GM23338 (cell line): ENCODE results near the gene BRD3. TPM values are rescaled to one million over a fixed set of nuclear protein-coding genes. Genes with fewer than 3 reads are reported as not detected.

ENCODE experiments used
- CREB1 ChIP-seq: fragments of 250-450 bp; sonication (Bioruptor Pico); IDR thresholded peaks from 2 replicates; pipeline ENCODE4 v1.5.0; 2020; ENCODE audit warnings: low read depth, mild to moderate bottlenecking, moderate library complexity
- EZH2phosphoT487 ChIP-seq: fragments of 200-600 bp; sonication (generic); IDR thresholded peaks from one replicate; pipeline ENCODE4 v1.8.1; 2018; ENCODE audit warnings: antibody characterized with exemption; ENCODE audit not compliant: unreplicated experiment
- ZNF331 ChIP-seq: fragments of 250-450 bp; sonication (Bioruptor Pico); IDR thresholded peaks from 2 replicates; pipeline ENCODE4 v1.5.0; 2020; ENCODE audit warnings: low read depth, mild to moderate bottlenecking, moderate library complexity
- polyA plus RNA-seq: library from polyadenylated mRNA; unstranded; fragments of >200 nt; fragmentation: Nextera tagmentation; extraction: Ambion mirVana; gene quantifications from 2 replicates; pipeline ENCODE4 v1.2.1, GENCODE V29; 2016
- total RNA-seq: library from RNA; depleted of rRNA; stranded (reverse); fragments of >200 nt; shearing (Covaris generic); gene quantifications from 2 replicates; pipeline ENCODE4 v1.2.3, GENCODE V29; 2014; rRNA removed
- TF ChIP-seq, protein P1 (sequence below): IDR thresholded peaks from one replicate; pipeline ENCODE4 v1.6.1; 2018; ENCODE audit warnings: antibody characterized with exemption; ENCODE audit not compliant: unreplicated experiment
- TF ChIP-seq, protein P2 (sequence below), 2 experiments: fragments of 200-600 bp in 1 of 2; sonication (generic) in 1 of 2; conservative IDR thresholded peaks; 2 replicates each; pipeline versions ENCODE4 v1.5.1 to v1.6.1; 2016 to 2017; ENCODE audit warnings: antibody characterized with exemption in 2 of 2, low read depth in 2 of 2, mild to moderate bottlenecking in 2 of 2, moderate library complexity in 1 of 2

BRD3 gene
- total and polyA plus RNA-seq, 2 experiments from 2014 or later: 46.0 to 88.0 TPM

DNA sequence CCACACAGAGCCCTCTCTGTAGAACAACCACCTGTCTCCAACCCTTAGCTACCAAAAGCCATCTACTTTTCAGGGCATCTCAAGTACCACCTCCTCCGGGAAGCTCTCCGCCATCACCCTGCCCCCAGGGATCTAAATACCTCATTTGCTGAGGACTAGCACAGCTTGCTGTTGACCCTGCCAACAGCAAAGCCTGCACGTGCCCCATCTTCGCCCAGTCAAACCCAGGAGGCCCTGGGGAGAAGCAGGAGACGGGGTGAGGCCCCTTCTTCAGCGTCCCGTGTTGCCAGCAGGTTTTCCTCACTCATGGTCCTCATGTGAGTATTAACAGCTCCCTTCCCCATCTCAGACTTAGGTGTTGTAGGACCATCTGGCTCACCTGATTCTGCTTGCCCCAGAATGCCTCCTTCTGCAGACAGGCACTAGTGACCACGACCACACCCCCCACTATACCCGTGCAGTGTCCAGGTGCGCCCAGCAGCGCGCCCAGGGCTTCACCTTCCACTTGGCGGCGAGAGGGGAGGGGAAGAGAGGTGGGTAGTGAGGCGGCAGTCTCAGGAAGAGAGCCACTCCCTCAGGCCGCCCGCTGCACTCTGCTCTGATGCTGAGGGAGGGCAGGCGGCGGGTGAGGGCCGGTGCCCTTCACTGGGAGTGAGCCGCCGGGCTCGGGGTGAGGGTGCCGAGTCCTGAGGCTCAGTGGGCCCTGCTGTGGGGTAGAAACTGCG, 86.8 kb downstream of the BRD3 start (continued):
- TF ChIP-seq CREB1 (CRISPR knock-in tag) (no peak), ZNF331 (CRISPR knock-in tag) (no peak), EZH2phosphoT487 (no peak)
- TF ChIP-seq, protein P1, sequence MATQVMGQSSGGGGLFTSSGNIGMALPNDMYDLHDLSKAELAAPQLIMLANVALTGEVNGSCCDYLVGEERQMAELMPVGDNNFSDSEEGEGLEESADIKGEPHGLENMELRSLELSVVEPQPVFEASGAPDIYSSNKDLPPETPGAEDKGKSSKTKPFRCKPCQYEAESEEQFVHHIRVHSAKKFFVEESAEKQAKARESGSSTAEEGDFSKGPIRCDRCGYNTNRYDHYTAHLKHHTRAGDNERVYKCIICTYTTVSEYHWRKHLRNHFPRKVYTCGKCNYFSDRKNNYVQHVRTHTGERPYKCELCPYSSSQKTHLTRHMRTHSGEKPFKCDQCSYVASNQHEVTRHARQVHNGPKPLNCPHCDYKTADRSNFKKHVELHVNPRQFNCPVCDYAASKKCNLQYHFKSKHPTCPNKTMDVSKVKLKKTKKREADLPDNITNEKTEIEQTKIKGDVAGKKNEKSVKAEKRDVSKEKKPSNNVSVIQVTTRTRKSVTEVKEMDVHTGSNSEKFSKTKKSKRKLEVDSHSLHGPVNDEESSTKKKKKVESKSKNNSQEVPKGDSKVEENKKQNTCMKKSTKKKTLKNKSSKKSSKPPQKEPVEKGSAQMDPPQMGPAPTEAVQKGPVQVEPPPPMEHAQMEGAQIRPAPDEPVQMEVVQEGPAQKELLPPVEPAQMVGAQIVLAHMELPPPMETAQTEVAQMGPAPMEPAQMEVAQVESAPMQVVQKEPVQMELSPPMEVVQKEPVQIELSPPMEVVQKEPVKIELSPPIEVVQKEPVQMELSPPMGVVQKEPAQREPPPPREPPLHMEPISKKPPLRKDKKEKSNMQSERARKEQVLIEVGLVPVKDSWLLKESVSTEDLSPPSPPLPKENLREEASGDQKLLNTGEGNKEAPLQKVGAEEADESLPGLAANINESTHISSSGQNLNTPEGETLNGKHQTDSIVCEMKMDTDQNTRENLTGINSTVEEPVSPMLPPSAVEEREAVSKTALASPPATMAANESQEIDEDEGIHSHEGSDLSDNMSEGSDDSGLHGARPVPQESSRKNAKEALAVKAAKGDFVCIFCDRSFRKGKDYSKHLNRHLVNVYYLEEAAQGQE: no peak
- TF ChIP-seq, protein P2, sequence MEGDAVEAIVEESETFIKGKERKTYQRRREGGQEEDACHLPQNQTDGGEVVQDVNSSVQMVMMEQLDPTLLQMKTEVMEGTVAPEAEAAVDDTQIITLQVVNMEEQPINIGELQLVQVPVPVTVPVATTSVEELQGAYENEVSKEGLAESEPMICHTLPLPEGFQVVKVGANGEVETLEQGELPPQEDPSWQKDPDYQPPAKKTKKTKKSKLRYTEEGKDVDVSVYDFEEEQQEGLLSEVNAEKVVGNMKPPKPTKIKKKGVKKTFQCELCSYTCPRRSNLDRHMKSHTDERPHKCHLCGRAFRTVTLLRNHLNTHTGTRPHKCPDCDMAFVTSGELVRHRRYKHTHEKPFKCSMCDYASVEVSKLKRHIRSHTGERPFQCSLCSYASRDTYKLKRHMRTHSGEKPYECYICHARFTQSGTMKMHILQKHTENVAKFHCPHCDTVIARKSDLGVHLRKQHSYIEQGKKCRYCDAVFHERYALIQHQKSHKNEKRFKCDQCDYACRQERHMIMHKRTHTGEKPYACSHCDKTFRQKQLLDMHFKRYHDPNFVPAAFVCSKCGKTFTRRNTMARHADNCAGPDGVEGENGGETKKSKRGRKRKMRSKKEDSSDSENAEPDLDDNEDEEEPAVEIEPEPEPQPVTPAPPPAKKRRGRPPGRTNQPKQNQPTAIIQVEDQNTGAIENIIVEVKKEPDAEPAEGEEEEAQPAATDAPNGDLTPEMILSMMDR (conservative IDR thresholded peaks at IDR 0.05; ENCODE audit: low read depth in 2 of 2): no peak

Other genes with a start within 250 kb of the BRD3 start
- gene VAV2, start 75.7 kb downstream of the BRD3 start, total RNA-seq: 24.3 and 28.9 TPM in 2 replicates
- 7.2 and 8.1 TPM in 2 replicates for gene VAV2, start 75.7 kb downstream of the BRD3 start, polyA plus RNA-seq
- 12.8 and 16.0 TPM in 2 replicates for gene BRD3OS, start 42.5 kb downstream of the BRD3 start, total RNA-seq
- 9.2 and 10.9 TPM in 2 replicates for gene BRD3OS, start 42.5 kb downstream of the BRD3 start, polyA plus RNA-seq
- 47.7 and 56.6 TPM in 2 replicates for gene WDR5, start 68.1 kb upstream of the BRD3 start, total RNA-seq
- gene WDR5, start 68.1 kb upstream of the BRD3 start, polyA plus RNA-seq: 37.0 and 38.1 TPM in 2 replicates
- not detected in 2 replicates for gene RNU6ATAC, start 96.5 kb upstream of the BRD3 start, total RNA-seq
- not detected in 2 replicates for gene RNU6ATAC, start 96.5 kb upstream of the BRD3 start, polyA plus RNA-seq